ENCODE measurements around the gene ADM.

The ADM gene, protein sequence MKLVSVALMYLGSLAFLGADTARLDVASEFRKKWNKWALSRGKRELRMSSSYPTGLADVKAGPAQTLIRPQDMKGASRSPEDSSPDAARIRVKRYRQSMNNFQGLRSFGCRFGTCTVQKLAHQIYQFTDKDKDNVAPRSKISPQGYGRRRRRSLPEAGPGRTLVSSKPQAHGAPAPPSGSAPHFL

DNA sequence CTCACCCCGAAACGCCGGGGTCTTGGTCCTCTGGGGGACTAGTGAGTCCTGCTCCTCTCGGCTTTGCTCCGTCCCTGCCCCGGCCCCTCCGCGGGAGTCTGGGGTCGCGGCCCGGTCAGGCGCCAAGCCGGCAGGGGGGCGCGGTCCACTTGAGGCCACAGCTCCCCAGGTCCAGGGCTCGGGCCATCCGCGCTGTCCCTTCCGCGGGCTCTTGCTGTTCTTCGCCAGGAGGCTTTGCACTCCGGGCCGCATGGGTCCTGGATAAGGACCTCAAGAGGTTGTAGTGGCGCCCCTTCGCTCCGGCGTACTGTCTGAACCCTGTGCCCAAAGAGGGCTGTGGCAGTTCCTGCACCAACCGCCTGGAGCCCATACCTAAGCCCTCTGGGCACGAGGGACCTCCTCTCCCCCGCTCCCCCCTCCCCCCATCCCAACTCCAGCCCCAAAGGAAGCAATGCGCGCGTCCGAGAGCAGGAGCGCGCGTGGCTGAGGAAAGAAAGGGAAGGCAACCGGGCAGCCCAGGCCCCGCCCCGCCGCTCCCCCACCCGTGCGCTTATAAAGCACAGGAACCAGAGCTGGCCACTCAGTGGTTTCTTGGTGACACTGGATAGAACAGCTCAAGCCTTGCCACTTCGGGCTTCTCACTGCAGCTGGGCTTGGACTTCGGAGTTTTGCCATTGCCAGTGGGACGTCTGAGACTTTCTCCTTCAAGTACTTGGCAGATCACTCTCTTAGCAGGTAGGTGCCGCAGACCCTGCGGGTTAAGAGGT, at the start of gene ADM:
Gene ADM (plus strand): TSS at position 579 of the 767 bp plus-strand sequence. CDS start 628 bp downstream, outside the sequence.
- TF ChIP-seq, protein P1, sequence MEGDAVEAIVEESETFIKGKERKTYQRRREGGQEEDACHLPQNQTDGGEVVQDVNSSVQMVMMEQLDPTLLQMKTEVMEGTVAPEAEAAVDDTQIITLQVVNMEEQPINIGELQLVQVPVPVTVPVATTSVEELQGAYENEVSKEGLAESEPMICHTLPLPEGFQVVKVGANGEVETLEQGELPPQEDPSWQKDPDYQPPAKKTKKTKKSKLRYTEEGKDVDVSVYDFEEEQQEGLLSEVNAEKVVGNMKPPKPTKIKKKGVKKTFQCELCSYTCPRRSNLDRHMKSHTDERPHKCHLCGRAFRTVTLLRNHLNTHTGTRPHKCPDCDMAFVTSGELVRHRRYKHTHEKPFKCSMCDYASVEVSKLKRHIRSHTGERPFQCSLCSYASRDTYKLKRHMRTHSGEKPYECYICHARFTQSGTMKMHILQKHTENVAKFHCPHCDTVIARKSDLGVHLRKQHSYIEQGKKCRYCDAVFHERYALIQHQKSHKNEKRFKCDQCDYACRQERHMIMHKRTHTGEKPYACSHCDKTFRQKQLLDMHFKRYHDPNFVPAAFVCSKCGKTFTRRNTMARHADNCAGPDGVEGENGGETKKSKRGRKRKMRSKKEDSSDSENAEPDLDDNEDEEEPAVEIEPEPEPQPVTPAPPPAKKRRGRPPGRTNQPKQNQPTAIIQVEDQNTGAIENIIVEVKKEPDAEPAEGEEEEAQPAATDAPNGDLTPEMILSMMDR (IDR thresholded peaks at IDR 0.05): no peak

- TF ChIP-seq, protein P1 (IDR thresholded peaks at IDR 0.05): no peak
Observed at GRCh38 chr11:10255388-10256125, 49.3 kb upstream of the ADM start.

- TF ChIP-seq, protein P1 (IDR thresholded peaks at IDR 0.05): no peak
Observed at GRCh38 chr11:10257478-10257877, 47.4 kb upstream of the ADM start.

GRCh38 chr11:10261821-10262220, 43.1 kb upstream of the ADM start:
- TF ChIP-seq, protein P1 (IDR thresholded peaks at IDR 0.05): no peak

- TF ChIP-seq, protein P1 (IDR thresholded peaks at IDR 0.05): no peak
Observed at GRCh38 chr11:10263929-10264328, 40.9 kb upstream of the ADM start.

DNA sequence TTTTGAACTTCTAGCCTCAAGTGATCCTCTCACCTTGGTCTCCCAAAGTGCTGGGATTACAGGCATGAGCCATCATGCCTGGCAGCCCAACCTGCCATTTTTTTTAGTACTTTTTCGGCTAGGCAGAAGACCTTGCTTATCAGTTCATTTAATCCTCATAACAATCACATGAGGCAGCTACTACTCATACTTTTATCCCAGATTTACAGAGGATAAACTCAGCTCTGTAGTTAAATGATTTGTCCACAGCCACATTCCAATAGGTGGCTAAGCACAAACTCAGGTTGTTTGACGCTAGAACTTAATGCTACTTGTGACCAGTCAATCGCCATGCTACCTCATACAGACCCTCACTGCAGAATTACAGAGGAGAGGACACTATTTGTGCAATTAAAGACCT, 38.9 kb upstream of the ADM start:
- TF ChIP-seq, protein P1 (IDR thresholded peaks at IDR 0.05): no peak

DNA sequence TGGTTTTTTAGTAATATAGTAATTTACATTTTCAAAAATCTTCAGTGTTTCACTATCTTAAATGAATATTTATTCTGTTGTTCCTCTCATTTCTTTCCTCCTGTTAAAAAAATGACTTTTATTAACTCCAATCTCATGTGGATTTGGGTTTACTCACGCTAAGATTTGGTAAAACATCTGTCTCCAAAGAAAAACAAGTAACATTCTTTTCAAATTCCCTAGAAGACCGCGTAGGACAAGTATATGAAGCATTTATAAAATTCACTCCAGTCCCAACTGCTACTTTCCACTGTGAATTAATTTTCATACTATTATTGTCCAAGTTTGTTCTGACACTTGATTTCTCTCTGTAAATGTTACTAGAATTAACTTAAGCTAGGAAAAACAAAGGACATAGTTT, 37.1 kb upstream of the ADM start:
- TF ChIP-seq, protein P1 (IDR thresholded peaks at IDR 0.05): no peak
